ENCODE data around the gene ASCL1. TPM values are rescaled to one million over a fixed set of nuclear protein-coding genes. Genes with fewer than 3 reads are reported as not detected.

The ASCL1 gene
- total and polyA plus RNA-seq, 2 of the 13 experiments (the other 11 are each of a cell fraction or from before 2014, with no cell fraction given) = not detected

- no peak for TF ChIP-seq ZNF367 (CRISPR knock-in tag; IDR thresholded peaks at IDR 0.05; ENCODE audit: borderline replicate concordance)
- TF ChIP-seq ZNF496 (CRISPR knock-in tag; IDR thresholded peaks at IDR 0.05; ENCODE audit: insufficient replicate concordance) = no peak
- TF ChIP-seq MTF2 (CRISPR knock-in tag; IDR thresholded peaks at IDR 0.05; ENCODE audit: borderline replicate concordance) = no peak
- no peak for TF ChIP-seq ATAD3A (CRISPR knock-in tag; IDR thresholded peaks at IDR 0.05)
- TF ChIP-seq ZNF563 (CRISPR knock-in tag; IDR thresholded peaks at IDR 0.05) = peak; percentile 56; the same call in 1 of the 2 replicates
- TF ChIP-seq ZNF234 (CRISPR knock-in tag; conservative IDR thresholded peaks at IDR 0.05) = no peak
- TF ChIP-seq PHF5A (CRISPR knock-in tag; IDR thresholded peaks at IDR 0.05; ENCODE audit: low read depth, unreplicated experiment) = no peak
- TF ChIP-seq CBX2 (IDR thresholded peaks at IDR 0.05; ENCODE audit: low read depth, low read length) = no peak
- peak; percentile 54; the same call in 1 of the 2 replicates for TF ChIP-seq CBX2 (CRISPR knock-in tag; IDR thresholded peaks at IDR 0.05; ENCODE audit: low read depth)
- no peak for TF ChIP-seq ZNF101 (CRISPR knock-in tag; IDR thresholded peaks at IDR 0.05; ENCODE audit: borderline replicate concordance, low read depth)
- TF ChIP-seq ZNF557 (CRISPR knock-in tag; IDR thresholded peaks at IDR 0.05) = no peak
- no peak for TF ChIP-seq REST (IDR thresholded peaks at IDR 0.05; ENCODE audit: borderline replicate concordance in 1 of 2, low read depth in 1 of 2, low read length in 2 of 2)
- TF ChIP-seq TEAD2 (CRISPR knock-in tag; IDR thresholded peaks at IDR 0.05) = no peak
- no peak for TF ChIP-seq PHF8 (CRISPR knock-in tag; IDR thresholded peaks at IDR 0.05)
- TF ChIP-seq, protein P1, sequence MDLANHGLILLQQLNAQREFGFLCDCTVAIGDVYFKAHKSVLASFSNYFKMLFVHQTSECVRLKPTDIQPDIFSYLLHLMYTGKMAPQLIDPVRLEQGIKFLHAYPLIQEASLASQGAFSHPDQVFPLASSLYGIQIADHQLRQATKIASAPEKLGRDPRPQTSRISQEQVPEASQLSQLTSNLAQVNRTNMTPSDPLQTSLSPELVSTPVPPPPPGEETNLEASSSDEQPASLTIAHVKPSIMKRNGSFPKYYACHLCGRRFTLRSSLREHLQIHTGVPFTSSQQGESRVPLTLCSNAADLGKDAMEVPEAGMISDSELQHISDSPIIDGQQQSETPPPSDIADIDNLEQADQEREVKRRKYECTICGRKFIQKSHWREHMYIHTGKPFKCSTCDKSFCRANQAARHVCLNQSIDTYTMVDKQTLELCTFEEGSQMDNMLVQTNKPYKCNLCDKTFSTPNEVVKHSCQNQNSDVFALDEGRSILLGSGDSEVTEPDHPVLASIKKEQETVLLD (CRISPR knock-in tag; IDR thresholded peaks at IDR 0.05; ENCODE audit: low read depth) = no peak
- TF ChIP-seq BHLHE40 (IDR thresholded peaks at IDR 0.05; ENCODE audit: low read length) = peak; percentile 54
- TF ChIP-seq PPARG (CRISPR knock-in tag; conservative IDR thresholded peaks at IDR 0.05) = no peak
- peak; percentile 93 for TF ChIP-seq MAX (IDR thresholded peaks at IDR 0.05)
- TF ChIP-seq ZNF414 (CRISPR knock-in tag; IDR thresholded peaks at IDR 0.05) = no peak
- no peak for TF ChIP-seq ZNF343 (CRISPR knock-in tag; IDR thresholded peaks at IDR 0.05)
- no peak for TF ChIP-seq ZNF3 (CRISPR knock-in tag; IDR thresholded peaks at IDR 0.05)
- TF ChIP-seq ISL2 (CRISPR knock-in tag; IDR thresholded peaks at IDR 0.05) = no peak
- TF ChIP-seq, protein P2, sequence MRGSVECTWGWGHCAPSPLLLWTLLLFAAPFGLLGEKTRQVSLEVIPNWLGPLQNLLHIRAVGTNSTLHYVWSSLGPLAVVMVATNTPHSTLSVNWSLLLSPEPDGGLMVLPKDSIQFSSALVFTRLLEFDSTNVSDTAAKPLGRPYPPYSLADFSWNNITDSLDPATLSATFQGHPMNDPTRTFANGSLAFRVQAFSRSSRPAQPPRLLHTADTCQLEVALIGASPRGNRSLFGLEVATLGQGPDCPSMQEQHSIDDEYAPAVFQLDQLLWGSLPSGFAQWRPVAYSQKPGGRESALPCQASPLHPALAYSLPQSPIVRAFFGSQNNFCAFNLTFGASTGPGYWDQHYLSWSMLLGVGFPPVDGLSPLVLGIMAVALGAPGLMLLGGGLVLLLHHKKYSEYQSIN (CRISPR knock-in tag; IDR thresholded peaks at IDR 0.05; ENCODE audit: borderline replicate concordance) = no peak
- TF ChIP-seq XRCC5 (optimal IDR thresholded peaks at IDR 0.05; ENCODE audit: low read length) = peak; percentile 34
Measured at GRCh38 chr12:102950107-102950949, 7.1 kb upstream of the ASCL1 start (continued).

All from HepG2 (cell line).